HL-60/S4 treated with retinoic acid at 250 ng/mL for 4 days and 3 days (cell line): Measurements from ENCODE around the gene PLA2G4B.
"Not testable (repeated sequence)": the region's sequence is repeated elsewhere in the genome, so short reads cannot be mapped to it uniquely, and the experiment has no call there.

ENCODE experiments used
- in situ Hi-C: fragments of 300-500 bp; cut with MboI; formaldehyde crosslinking; loops from 2 replicates; pipeline ENCODE4 v1.7.0; 2022; ENCODE audit warnings: low sequenced_read_pairs

PLA2G4B gene

GRCh38 chr15:41827290-41827879 lies 11.3 kb upstream of the PLA2G4B start:
- in situ Hi-C loops: no loop called here

- in situ Hi-C loops: no loop called here
Measured at GRCh38 chr15:41827880-41828806, 10.5 kb upstream of the PLA2G4B start, which contains the start of gene JMJD7. JMJD7 (plus strand) TSS chr15:41828092; CDS start chr15:41828125, 33 bp downstream.

GRCh38 chr15:41828807-41829141 lies 9.9 kb upstream of the PLA2G4B start:
- in situ Hi-C loops: no loop called here

GRCh38 chr15:41829959-41830646 lies 8.5 kb upstream of the PLA2G4B start:
- in situ Hi-C loops: no loop called here

GRCh38 chr15:41831291-41831690 lies 7.4 kb upstream of the PLA2G4B start:
- in situ Hi-C loops: not testable (repeated sequence)

GRCh38 chr15:41832208-41832607 lies 6.4 kb upstream of the PLA2G4B start:
- in situ Hi-C loops: no loop called here

GRCh38 chr15:41832875-41833274 lies 5.8 kb upstream of the PLA2G4B start:
- in situ Hi-C loops: no loop called here

- in situ Hi-C loops: no loop called here
Measured at GRCh38 chr15:41834096-41834495, 4.6 kb upstream of the PLA2G4B start.

- in situ Hi-C loops: no loop called here
Measured at GRCh38 chr15:41836073-41836472, 2.6 kb upstream of the PLA2G4B start.

GRCh38 chr15:41836713-41837454 lies 1.8 kb upstream of the PLA2G4B start:
- in situ Hi-C loops: no loop called here

- in situ Hi-C loops: no loop called here
Measured at GRCh38 chr15:41839781-41840491, 1.3 kb downstream of the PLA2G4B start.

- in situ Hi-C loops: no loop called here
Measured at GRCh38 chr15:41840673-41841072, 2.0 kb downstream of the PLA2G4B start.

- in situ Hi-C loops: no loop called here
Measured at GRCh38 chr15:41841131-41841530, 2.5 kb downstream of the PLA2G4B start.

GRCh38 chr15:41842229-41842628 lies 3.6 kb downstream of the PLA2G4B start:
- in situ Hi-C loops: no loop called here

GRCh38 chr15:41843571-41843970 lies 4.9 kb downstream of the PLA2G4B start:
- in situ Hi-C loops: no loop called here

GRCh38 chr15:41844814-41845213 lies 6.2 kb downstream of the PLA2G4B start:
- in situ Hi-C loops: no loop called here

GRCh38 chr15:41847206-41847605 lies 8.6 kb downstream of the PLA2G4B start:
- in situ Hi-C loops: no loop called here

- in situ Hi-C loops: no loop called here
Measured at GRCh38 chr15:41847981-41848380, 9.3 kb downstream of the PLA2G4B start.

GRCh38 chr15:41848631-41849030 lies 10.0 kb downstream of the PLA2G4B start:
- in situ Hi-C loops: no loop called here

- in situ Hi-C loops: no loop called here
Measured at GRCh38 chr15:41849204-41849603, 10.6 kb downstream of the PLA2G4B start.
